Type B pancreatic cell (in vitro differentiated cells): ENCODE data around the gene USP7. TPM values are rescaled to one million over a fixed set of nuclear protein-coding genes. Genes with fewer than 3 reads are reported as not detected.

Experiments used
- DNase-seq: peaks from one replicate; pipeline ENCODE4 v3.0.0; 2021; ENCODE audit warnings: mixed read lengths; ENCODE audit not compliant: unreplicated experiment; ENCODE audit errors: extremely low spot score
- H3K27ac Mint-ChIP-seq: 2 replicates; pipeline ENCODE4 v1.8.0; 2021; ENCODE audit warnings: mild to moderate bottlenecking, mixed read lengths
- H3K27me3 Mint-ChIP-seq: 2 replicates; pipeline ENCODE4 v1.8.0; 2021; ENCODE audit warnings: mixed read lengths
- H3K36me3 Mint-ChIP-seq: 2 replicates; pipeline ENCODE4 v1.8.0; 2021; ENCODE audit warnings: mixed read lengths
- H3K4me1 Mint-ChIP-seq: one replicate; pipeline ENCODE4 v1.8.0; 2021; ENCODE audit warnings: mixed read lengths; ENCODE audit not compliant: unreplicated experiment
- H3K4me3 Mint-ChIP-seq: 2 replicates; pipeline ENCODE4 v1.8.0; 2021; ENCODE audit warnings: mild to moderate bottlenecking, mixed read lengths
- H3K9me3 Mint-ChIP-seq: 2 replicates; pipeline ENCODE4 v1.8.0; 2021; ENCODE audit warnings: mixed read lengths
- total RNA-seq: library from RNA; stranded (reverse); gene quantifications from 2 replicates; pipeline ENCODE4 v1.2.1, GENCODE V29; 2021; ENCODE audit warnings: low replicate concordance
- TF ChIP-seq, protein P1 (sequence below): fragments of 200-600 bp; sonication (generic); conservative IDR thresholded peaks from 2 replicates; pipeline ENCODE4 v1.5.0; 2021; ENCODE audit warnings: antibody characterized with exemption, mild to moderate bottlenecking

Gene USP7
- total RNA-seq, 1 donor from 2014 or later, result 118 TPM

DNA sequence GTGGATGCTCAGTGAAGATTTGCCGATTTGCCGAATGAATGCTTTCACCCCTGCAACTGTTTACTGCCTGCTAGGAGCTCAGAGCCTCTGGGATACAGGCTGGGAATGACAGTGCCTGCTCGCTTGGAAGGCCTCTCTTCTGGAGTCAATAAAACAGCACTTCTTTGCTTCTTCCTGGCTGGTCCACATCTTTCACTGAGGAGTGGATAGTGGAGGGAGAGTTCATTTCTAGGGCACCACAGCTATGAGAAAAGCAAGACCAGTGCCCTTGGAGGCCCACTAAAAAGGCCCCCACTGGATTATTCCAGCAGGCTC, 3.1 kb upstream of the USP7 start:
- Mint-ChIP-seq H3K27ac (peak overlapping the region; percentile 48), H3K36me3 (no peaks in the 10 kb centered on the region), H3K4me3 (peak overlapping the region; percentile 73), H3K27me3 (peaks cover 19% of the 10 kb centered on the region), H3K4me1 (peaks cover 15% of the 10 kb centered on the region), H3K9me3 (no peaks in the 10 kb centered on the region)
- DNase-seq, result no peak
- TF ChIP-seq, protein P1, sequence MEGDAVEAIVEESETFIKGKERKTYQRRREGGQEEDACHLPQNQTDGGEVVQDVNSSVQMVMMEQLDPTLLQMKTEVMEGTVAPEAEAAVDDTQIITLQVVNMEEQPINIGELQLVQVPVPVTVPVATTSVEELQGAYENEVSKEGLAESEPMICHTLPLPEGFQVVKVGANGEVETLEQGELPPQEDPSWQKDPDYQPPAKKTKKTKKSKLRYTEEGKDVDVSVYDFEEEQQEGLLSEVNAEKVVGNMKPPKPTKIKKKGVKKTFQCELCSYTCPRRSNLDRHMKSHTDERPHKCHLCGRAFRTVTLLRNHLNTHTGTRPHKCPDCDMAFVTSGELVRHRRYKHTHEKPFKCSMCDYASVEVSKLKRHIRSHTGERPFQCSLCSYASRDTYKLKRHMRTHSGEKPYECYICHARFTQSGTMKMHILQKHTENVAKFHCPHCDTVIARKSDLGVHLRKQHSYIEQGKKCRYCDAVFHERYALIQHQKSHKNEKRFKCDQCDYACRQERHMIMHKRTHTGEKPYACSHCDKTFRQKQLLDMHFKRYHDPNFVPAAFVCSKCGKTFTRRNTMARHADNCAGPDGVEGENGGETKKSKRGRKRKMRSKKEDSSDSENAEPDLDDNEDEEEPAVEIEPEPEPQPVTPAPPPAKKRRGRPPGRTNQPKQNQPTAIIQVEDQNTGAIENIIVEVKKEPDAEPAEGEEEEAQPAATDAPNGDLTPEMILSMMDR, result no peak

GRCh38 chr16:8964462-8964861, 756 bp upstream of the USP7 start:
- peak overlapping the region; percentile 77 for H3K27ac Mint-ChIP-seq
- H3K4me3 Mint-ChIP-seq, result peak overlapping the region; percentile 79
- peaks cover 35% of the 10 kb centered on the region for H3K4me1 Mint-ChIP-seq
- H3K27me3 Mint-ChIP-seq, result peaks cover 16% of the 10 kb centered on the region
- DNase-seq, result no peak
- no peaks in the 10 kb centered on the region for H3K36me3 Mint-ChIP-seq
- H3K9me3 Mint-ChIP-seq, result no peaks in the 10 kb centered on the region
- TF ChIP-seq, protein P1, result no peak

GRCh38 chr16:8963010-8963820, 491 bp downstream of the USP7 start:
- H3K4me3 Mint-ChIP-seq, result peak overlapping the region; percentile 61
- H3K36me3 Mint-ChIP-seq, result no peaks in the 10 kb centered on the region
- H3K27ac Mint-ChIP-seq, result no peak overlapping the region
- DNase-seq, result no peak
- TF ChIP-seq, protein P1, result no peak
- H3K9me3 Mint-ChIP-seq, result no peaks in the 10 kb centered on the region
- peaks cover 16% of the 10 kb centered on the region for H3K27me3 Mint-ChIP-seq
- peaks cover 48% of the 10 kb centered on the region for H3K4me1 Mint-ChIP-seq

DNA sequence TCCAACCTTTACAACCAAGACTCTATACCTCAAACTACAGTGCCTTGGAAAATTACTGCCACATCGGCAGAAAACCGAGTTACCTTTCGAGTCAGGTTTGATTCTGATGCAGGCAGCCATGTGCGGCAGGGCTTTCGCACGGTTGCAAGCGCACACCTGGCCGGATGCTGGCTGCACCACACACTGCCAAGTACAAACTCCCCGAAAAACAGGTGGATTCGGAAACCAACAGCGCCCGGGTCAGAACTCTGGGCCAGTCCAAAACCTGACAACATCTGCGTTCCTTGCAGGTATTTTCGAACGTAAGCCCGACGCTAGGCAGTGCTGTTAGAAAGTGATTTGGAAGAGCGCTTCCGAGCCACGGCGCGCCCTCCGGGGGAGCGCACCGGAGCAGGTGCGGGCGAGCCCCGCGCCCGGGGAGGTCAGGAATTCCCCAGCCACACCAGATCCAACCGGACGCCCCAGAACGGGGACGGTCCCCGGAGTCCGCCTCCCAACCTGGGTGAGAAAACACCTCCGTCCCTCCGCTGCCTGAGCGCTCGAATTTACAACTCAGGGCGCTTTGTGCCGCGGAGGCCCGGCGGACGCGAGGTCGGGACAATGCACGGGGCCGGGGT, 1.2 kb downstream of the USP7 start:
- Mint-ChIP-seq H3K27me3 (peaks cover 16% of the 10 kb centered on the region), H3K9me3 (no peaks in the 10 kb centered on the region), H3K27ac (peak overlapping the region; percentile 87), H3K4me1 (peaks cover 53% of the 10 kb centered on the region), H3K36me3 (no peaks in the 10 kb centered on the region), H3K4me3 (peak overlapping the region; percentile 89)
- TF ChIP-seq, protein P1, result no peak
- no peak for DNase-seq

DNA sequence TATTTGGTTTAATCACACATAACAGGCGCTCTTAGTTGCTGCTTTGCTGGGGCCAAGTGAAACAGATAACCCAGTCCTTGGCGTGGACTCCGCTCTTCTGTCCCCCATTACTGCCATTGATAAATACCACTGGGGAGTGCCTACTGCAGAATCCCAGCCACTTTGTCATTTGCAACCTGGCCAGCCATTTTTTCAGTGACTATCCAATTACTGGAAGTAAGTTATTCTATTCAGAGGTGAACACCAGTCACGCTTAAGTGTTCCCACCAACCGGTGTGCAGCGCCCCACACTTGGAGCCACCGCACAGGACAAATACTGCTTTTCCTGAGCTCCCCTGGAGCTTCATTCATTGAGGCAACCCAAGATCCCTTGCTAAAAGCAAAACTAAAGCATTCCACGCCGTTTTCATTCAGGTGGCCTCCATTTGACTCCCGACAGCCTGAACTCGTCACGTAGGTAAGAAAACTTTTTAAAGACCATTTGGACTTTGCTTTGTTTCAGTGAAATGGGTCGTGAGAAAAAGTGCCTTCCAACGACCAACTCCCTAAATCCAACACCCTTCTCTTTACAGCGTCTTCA, 1.8 kb downstream of the USP7 start:
- Mint-ChIP-seq H3K4me3 (peak overlapping the region; percentile 89), H3K9me3 (no peaks in the 10 kb centered on the region), H3K27me3 (peaks cover 13% of the 10 kb centered on the region), H3K27ac (peak overlapping the region; percentile 87), H3K4me1 (peaks cover 53% of the 10 kb centered on the region), H3K36me3 (no peaks in the 10 kb centered on the region)
- TF ChIP-seq, protein P1, result no peak
- DNase-seq, result no peak
